IMR-90 (cell line): ENCODE results near the gene FKTN. TPM values are rescaled to one million over a fixed set of nuclear protein-coding genes. Genes with fewer than 3 reads are reported as not detected.

Experiments used
- polyA plus RNA-seq, 3 experiments: library from polyadenylated mRNA; depleted of rRNA; stranded (reverse); fragments of >200 nt; gene quantifications; 2 replicates each; pipeline ENCODE4 v1.2.3, GENCODE V29; 2012; ENCODE audit warnings: low replicate concordance in 1 of 3
- total RNA-seq: library from RNA; depleted of rRNA; stranded (reverse); fragments of >200 nt; gene quantifications from 2 replicates; pipeline ENCODE4 v1.2.3, GENCODE V29; 2012; rRNA removed

FKTN gene
- total and polyA plus RNA-seq, 2 of the 4 experiments (the other 2 are of a cell fraction): 8.6 to 20.3 TPM

Other genes starting within 250 kb of the FKTN start
- 2.9 and 5.0 TPM in 2 replicates for gene FSD1L, start 110.1 kb upstream of the FKTN start, total RNA-seq
- gene FSD1L, start 110.1 kb upstream of the FKTN start, polyA plus RNA-seq (2012; rRNA removed): 0.80 and 1.4 TPM in 2 replicates
- not detected in 2 replicates for gene TAL2, start 104.3 kb downstream of the FKTN start, total RNA-seq
- 0.26 TPM in 1 of 2 replicates, not detected in the other for gene TAL2, start 104.3 kb downstream of the FKTN start, polyA plus RNA-seq (2012; rRNA removed)
- 11.5 and 12.5 TPM in 2 replicates for gene TMEM38B, start 136.4 kb downstream of the FKTN start, total RNA-seq
- 3.3 and 3.4 TPM in 2 replicates for gene TMEM38B, start 136.4 kb downstream of the FKTN start, polyA plus RNA-seq (2012; rRNA removed)